Naive thymus-derived CD8-positive, alpha-beta T cell (primary cell): Measurements from ENCODE around the gene XNDC1N. TPM values are rescaled to one million over a fixed set of nuclear protein-coding genes. Genes with fewer than 3 reads are reported as not detected.

Source experiments
- ATAC-seq, 2 donors: fragments of 150-1000 bp; cut with Tn5 transposase in 1 of 2; sonication (Bioruptor Pico), chemical (Tn5 transposase) in 1 of 2; 1 replicate in 1 of 2; 2 replicates in 1 of 2; pipeline ENCODE4 v1.10.0; 2021; ENCODE audit warnings: mild to moderate bottlenecking in 2 of 2, moderate library complexity in 2 of 2
- POLR2A ChIA-PET: fragments of 350-600 bp; sonication (Branson Sonifier 250); formaldehyde crosslinking; loops from one replicate; lab custom pipeline; 2021; ENCODE audit warnings: antibody characterized with exemption; lab: Charles Lee
- DNase-seq, 10 donors: peaks; one replicate each; pipeline versions ENCODE4 v3.0.0 to v3.0.0-alpha.2; 2020 to 2022
- H3K27ac Mint-ChIP-seq, 10 donors: one replicate each; pipeline ENCODE4 v1.8.0; 2020 to 2022; ENCODE audit warnings: mild to moderate bottlenecking in 10 of 10, mixed read lengths in 10 of 10, moderate library complexity in 4 of 10, inconsistent platforms in 1 of 10
- H3K27me3 Mint-ChIP-seq, 5 donors: one replicate each; pipeline ENCODE4 v1.8.0; 2021 to 2022; ENCODE audit warnings: mixed read lengths in 5 of 5
- H3K36me3 Mint-ChIP-seq, 3 donors: one replicate each; pipeline ENCODE4 v1.8.0; 2020 to 2022; ENCODE audit warnings: mixed read lengths in 3 of 3, mild to moderate bottlenecking in 2 of 3, inconsistent platforms in 1 of 3
- H3K4me1 Mint-ChIP-seq, 4 donors: one replicate each; pipeline ENCODE4 v1.8.0; 2021 to 2022; ENCODE audit warnings: mixed read lengths in 4 of 4
- H3K4me3 Mint-ChIP-seq, 10 donors: one replicate each; pipeline ENCODE4 v1.8.0; 2020 to 2022; ENCODE audit warnings: mild to moderate bottlenecking in 10 of 10, mixed read lengths in 10 of 10, moderate library complexity in 6 of 10, inconsistent platforms in 1 of 10
- H3K9me3 Mint-ChIP-seq, 9 donors: one replicate each; pipeline ENCODE4 v1.8.0; 2020 to 2022; ENCODE audit warnings: mixed read lengths in 9 of 9, mild to moderate bottlenecking in 3 of 9, inconsistent platforms in 1 of 9, moderate library complexity in 1 of 9
- polyA plus RNA-seq, 3 donors: library from polyadenylated mRNA; unstranded; fragments of 300-500 nt; fragmentation: Illumina TruSeq; gene quantifications; one replicate each; pipeline ENCODE4 v1.2.3, GENCODE V29; 2021
- total RNA-seq, 8 experiments: library from RNA in 2 of 8; stranded (reverse) in 2 of 8; gene quantifications; one replicate each; pipeline ENCODE4 v1.2.3 and lab custom pipeline; 2021 to 2026

Gene XNDC1N
- total and polyA plus RNA-seq, 5 experiments from 2014 or later, result 2.6 to 26.5 (median 7.4) TPM

DNA sequence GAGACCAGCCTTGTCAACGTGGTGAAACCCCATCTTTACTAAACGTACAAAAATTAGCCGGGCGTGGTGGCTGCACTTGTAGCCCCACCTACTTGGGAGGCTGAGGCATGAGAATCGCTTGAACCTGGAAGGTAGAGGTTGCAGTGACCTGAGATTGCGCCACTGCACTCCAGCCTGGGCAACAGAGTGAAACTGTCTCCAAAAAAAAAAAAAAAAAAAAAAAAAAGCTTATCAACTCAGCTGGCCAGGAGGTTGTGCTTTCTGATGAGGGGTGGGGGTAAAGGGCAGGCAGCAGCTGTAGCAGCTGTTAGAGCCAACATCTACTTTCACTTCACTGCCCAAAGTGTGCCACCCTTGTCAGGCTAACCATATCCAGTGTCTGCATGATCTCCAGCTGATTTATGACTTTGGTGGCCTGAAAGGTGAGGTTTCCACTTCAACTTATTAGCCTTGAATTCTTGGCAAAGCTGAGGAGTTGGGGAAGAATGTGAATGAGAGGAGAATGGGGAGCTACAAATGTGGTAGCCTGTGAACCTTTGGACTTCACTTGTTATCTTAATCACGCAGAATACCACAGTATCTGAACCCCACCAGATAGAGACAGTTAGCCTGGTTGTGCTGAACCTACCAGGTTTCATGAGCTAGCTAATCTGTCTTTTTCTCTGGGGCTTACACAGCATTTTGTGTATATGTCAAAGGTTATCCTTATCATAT, 20.1 kb upstream of the XNDC1N start:
- POLR2A ChIA-PET, result no interaction called here
- no peak overlapping the region for H3K27ac Mint-ChIP-seq
- peaks cover 13 to 27% (median 25%) of the 10 kb centered on the region in 4 donors for H3K4me1 Mint-ChIP-seq
- no peak overlapping the region for H3K4me3 Mint-ChIP-seq
- peaks cover 0 to 21% (median 0%) of the 10 kb centered on the region in 3 donors for H3K36me3 Mint-ChIP-seq
- no peaks in the 10 kb centered on the region for H3K9me3 Mint-ChIP-seq
- no peaks in the 10 kb centered on the region for H3K27me3 Mint-ChIP-seq
- no peak for DNase-seq
- ATAC-seq, result no peak

- DNase-seq, result no peak
- H3K36me3 Mint-ChIP-seq, result peaks cover 0 to 21% (median 0%) of the 10 kb centered on the region in 3 donors
- H3K4me1 Mint-ChIP-seq, result peaks cover 11 to 31% (median 25%) of the 10 kb centered on the region in 4 donors
- no peak for ATAC-seq
- H3K9me3 Mint-ChIP-seq, result no peaks in the 10 kb centered on the region
- no peak overlapping the region for H3K4me3 Mint-ChIP-seq
- POLR2A ChIA-PET, result no interaction called here
- no peaks in the 10 kb centered on the region for H3K27me3 Mint-ChIP-seq
- peak overlapping the region in 2 of 10 donors; percentile 3 to 31 for H3K27ac Mint-ChIP-seq
These were observed 19.1 kb upstream of the XNDC1N start for GRCh38 chr11:71947498-71947897.

DNA sequence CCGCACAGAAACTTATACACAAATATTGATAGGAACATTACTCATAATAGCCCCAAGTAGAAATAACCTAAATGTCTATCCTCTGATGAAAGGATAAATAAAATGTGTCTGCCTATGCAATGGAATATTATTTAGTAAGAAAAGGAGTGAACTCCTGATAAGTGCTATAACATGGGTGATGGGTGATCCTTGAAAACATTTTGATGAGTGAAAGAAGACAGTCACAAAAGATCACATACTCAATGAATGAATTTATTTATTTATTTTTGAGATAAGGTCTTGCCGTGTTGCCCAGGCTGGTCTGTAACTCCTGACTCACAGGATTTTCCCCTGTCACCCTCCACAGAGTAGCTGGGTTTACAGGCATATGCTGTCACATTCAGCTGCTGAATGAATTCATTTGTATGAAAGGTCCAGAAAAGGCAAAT, 17.8 kb upstream of the XNDC1N start:
- POLR2A ChIA-PET, result no interaction called here
- Mint-ChIP-seq H3K27me3 (no peaks in the 10 kb centered on the region), H3K4me3 (no peak overlapping the region)

DNA sequence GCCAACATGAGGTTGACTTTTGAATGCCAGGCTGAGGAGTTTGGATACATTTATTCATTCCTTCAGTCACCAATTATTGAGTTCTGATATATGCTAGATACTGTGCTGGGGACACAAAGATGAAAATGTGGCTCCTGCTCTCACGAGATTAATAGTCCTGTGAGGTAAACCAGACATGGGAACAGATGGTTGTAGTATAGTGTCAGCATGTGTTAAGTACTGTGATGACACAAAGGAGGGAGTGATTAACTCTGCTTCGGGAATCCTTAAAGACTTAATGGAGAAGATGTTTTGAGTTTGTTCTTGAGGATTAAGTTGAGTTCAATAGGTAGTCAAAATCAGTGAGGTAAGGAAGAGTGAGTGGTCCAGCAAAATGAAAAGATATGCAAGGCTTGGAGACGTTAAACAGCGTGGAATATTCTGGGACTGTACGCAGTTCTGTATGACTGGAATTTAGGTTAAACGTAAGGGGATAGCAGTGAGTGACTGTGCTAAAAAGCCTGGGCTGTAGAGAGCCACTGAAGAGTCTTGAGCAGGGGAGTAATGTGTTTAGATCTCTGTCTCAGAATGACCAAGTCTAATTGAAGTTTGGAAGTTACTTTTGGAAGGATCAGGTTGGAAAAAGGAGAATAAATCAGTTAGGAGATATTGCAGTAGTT, 12.3 kb upstream of the XNDC1N start:
- no peak overlapping the region for H3K4me3 Mint-ChIP-seq
- POLR2A ChIA-PET, result no interaction called here
- H3K27ac Mint-ChIP-seq, result no peak overlapping the region
- H3K36me3 Mint-ChIP-seq, result peaks cover 0 to 27% (median 5%) of the 10 kb centered on the region in 3 donors
- ATAC-seq, result no peak
- no peaks in the 10 kb centered on the region for H3K27me3 Mint-ChIP-seq
- no peaks in the 10 kb centered on the region for H3K9me3 Mint-ChIP-seq
- peaks cover 8 to 15% (median 11%) of the 10 kb centered on the region in 4 donors for H3K4me1 Mint-ChIP-seq
- no peak for DNase-seq

More for the DNA sequence above, 17.8 kb upstream of the XNDC1N start:
- ATAC-seq (no peak), DNase-seq (no peak)
- peak overlapping the region in 2 of 10 donors; percentile 7 to 59 for H3K27ac Mint-ChIP-seq
- H3K36me3 Mint-ChIP-seq, result peaks cover 0 to 24% (median 0%) of the 10 kb centered on the region in 3 donors
- peaks cover 13 to 27% (median 25%) of the 10 kb centered on the region in 4 donors for H3K4me1 Mint-ChIP-seq
- no peaks in the 10 kb centered on the region for H3K9me3 Mint-ChIP-seq

GRCh38 chr11:71937826-71938225, 9.4 kb upstream of the XNDC1N start:
- DNase-seq (no peak), ATAC-seq (no peak)
- POLR2A ChIA-PET, result no interaction called here
- H3K36me3 Mint-ChIP-seq, result peaks cover 0 to 19% (median 5%) of the 10 kb centered on the region in 3 donors
- no peaks in the 10 kb centered on the region for H3K27me3 Mint-ChIP-seq
- peaks cover 15 to 19% (median 17%) of the 10 kb centered on the region in 4 donors for H3K4me1 Mint-ChIP-seq
- H3K4me3 Mint-ChIP-seq, result no peak overlapping the region
- no peak overlapping the region for H3K27ac Mint-ChIP-seq
- H3K9me3 Mint-ChIP-seq, result no peaks in the 10 kb centered on the region

DNA sequence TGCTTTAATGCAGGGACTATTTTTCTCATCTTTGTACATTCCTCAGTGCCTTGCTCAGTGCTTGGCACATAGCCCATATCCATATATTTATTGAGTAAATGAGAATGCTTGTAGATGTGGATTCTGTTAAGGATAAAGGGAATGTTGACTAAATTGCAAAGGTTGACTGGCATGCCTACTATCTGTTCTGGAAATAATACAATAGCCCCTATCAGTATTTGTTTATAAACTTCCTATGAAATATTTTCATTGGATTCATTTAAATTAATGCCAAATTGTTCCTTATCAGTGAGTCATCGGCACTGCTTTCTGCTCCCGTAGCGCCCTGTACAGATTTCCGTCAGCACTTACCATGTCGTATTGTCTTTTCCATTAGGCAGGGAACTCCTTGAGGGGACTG, 8.4 kb upstream of the XNDC1N start:
- Mint-ChIP-seq H3K4me1 (peaks cover 14 to 23% (median 20%) of the 10 kb centered on the region in 4 donors), H3K4me3 (no peak overlapping the region), H3K9me3 (no peaks in the 10 kb centered on the region), H3K27me3 (no peaks in the 10 kb centered on the region), H3K36me3 (peaks cover 0 to 17% (median 5%) of the 10 kb centered on the region in 3 donors), H3K27ac (no peak overlapping the region)
- ATAC-seq (no peak), DNase-seq (no peak)
- POLR2A ChIA-PET, result no interaction called here

GRCh38 chr11:71935338-71935925, 7.0 kb upstream of the XNDC1N start:
- Mint-ChIP-seq H3K27me3 (no peaks in the 10 kb centered on the region), H3K4me3 (no peak overlapping the region), H3K9me3 (no peaks in the 10 kb centered on the region), H3K36me3 (peaks cover 0 to 17% (median 5%) of the 10 kb centered on the region in 3 donors), H3K4me1 (peaks cover 17 to 34% (median 33%) of the 10 kb centered on the region in 4 donors), H3K27ac (no peak overlapping the region)
- POLR2A ChIA-PET, result interaction anchor here (0.6 kb wide), 1 partner anchor 473 kb away, joined by 9 read pairs; no protein-coding TSS in a partner anchor
- DNase-seq (no peak), ATAC-seq (no peak)

GRCh38 chr11:71934213-71934612, 5.8 kb upstream of the XNDC1N start:
- peaks cover 28 to 47% (median 45%) of the 10 kb centered on the region in 4 donors for H3K4me1 Mint-ChIP-seq
- POLR2A ChIA-PET, result no interaction called here

DNA sequence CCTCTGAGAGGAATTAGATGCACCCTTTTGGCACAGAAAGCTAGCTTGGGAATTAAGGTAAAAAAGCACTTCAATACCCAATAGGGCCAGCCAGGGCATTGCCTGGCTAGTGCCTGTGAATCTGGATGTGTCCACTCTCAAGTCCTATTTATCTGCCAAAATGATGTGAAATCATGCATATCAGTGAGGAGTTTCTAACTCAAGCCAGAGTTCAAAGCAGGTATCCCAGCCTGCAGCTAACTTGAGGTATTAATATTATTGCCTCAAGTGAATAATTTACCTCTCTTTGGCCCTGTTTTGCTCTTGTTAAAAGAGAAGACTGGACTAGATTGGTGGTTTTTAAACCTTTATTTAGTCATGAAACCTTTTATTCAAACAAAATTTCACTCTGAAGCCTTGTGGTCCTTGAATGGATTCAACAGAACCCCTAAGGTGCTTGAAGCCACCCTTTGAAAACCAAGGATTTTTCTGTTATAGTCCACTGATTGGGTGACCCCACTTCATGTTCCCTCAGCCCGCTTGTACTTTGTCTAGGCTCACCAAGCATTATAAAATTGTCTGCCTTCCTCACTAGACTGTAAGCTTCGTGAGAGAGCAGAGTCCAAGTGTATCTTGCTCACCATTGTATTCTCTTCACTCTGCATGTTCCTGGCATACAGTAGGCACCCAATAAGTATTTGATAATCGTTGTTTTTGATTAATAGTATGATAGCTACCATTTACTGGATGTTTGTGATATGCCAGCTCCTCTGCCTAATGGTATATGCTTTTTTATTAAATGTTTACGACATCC, 4.9 kb upstream of the XNDC1N start:
- POLR2A ChIA-PET, result no interaction called here
- Mint-ChIP-seq H3K9me3 (no peaks in the 10 kb centered on the region), H3K36me3 (peaks cover 0 to 10% (median 4%) of the 10 kb centered on the region in 3 donors), H3K27ac (peak overlapping the region in 1 of 10 donors; percentile 60), H3K4me3 (no peak overlapping the region), H3K4me1 (peaks cover 32 to 53% (median 51%) of the 10 kb centered on the region in 4 donors), H3K27me3 (no peaks in the 10 kb centered on the region)
- ATAC-seq (no peak), DNase-seq (no peak)

More at GRCh38 chr11:71934213-71934612, 5.8 kb upstream of the XNDC1N start:
- peaks cover 0 to 14% (median 5%) of the 10 kb centered on the region in 3 donors for H3K36me3 Mint-ChIP-seq
- DNase-seq (peak in 2 of 10 donors; percentile 1 to 3), ATAC-seq (peak in 1 of 2 donors; percentile 67)
- H3K9me3 Mint-ChIP-seq, result no peaks in the 10 kb centered on the region
- H3K27ac Mint-ChIP-seq, result peak overlapping the region in 3 of 10 donors; percentile 60 to 66 (median 63)
- H3K4me3 Mint-ChIP-seq, result no peak overlapping the region
- no peaks in the 10 kb centered on the region for H3K27me3 Mint-ChIP-seq

- peaks cover 30 to 66% (median 64%) of the 10 kb centered on the region in 4 donors for H3K4me1 Mint-ChIP-seq
These were observed 2.8 kb upstream of the XNDC1N start for GRCh38 chr11:71931245-71931602.

GRCh38 chr11:71930556-71931244, 2.3 kb upstream of the XNDC1N start:
- peak overlapping the region in 1 of 10 donors; percentile 97 for H3K27ac Mint-ChIP-seq
- no peaks in the 10 kb centered on the region for H3K9me3 Mint-ChIP-seq
- H3K36me3 Mint-ChIP-seq, result no peaks in the 10 kb centered on the region
- no peaks in the 10 kb centered on the region for H3K27me3 Mint-ChIP-seq
- H3K4me3 Mint-ChIP-seq, result peak overlapping the region; percentile 94 to 99 (median 98)
- peaks cover 30 to 66% (median 65%) of the 10 kb centered on the region in 4 donors for H3K4me1 Mint-ChIP-seq
- POLR2A ChIA-PET, result interaction anchor here (1.1 kb wide), 1 partner anchor 171 kb away, joined by 3 read pairs; no protein-coding TSS in a partner anchor
- DNase-seq (no peak), ATAC-seq (no peak)

More at GRCh38 chr11:71931245-71931602, 2.8 kb upstream of the XNDC1N start:
- DNase-seq (no peak), ATAC-seq (no peak)
- Mint-ChIP-seq H3K4me3 (peak overlapping the region in 3 of 10 donors; percentile 97 to 99 (median 98)), H3K27me3 (no peaks in the 10 kb centered on the region), H3K36me3 (no peaks in the 10 kb centered on the region), H3K9me3 (no peaks in the 10 kb centered on the region), H3K27ac (no peak overlapping the region)
- POLR2A ChIA-PET, result interaction anchor here (1.1 kb wide), 1 partner anchor 170 kb away, joined by 3 read pairs; no protein-coding TSS in a partner anchor
